ENCODE data around the gene SLC17A5.
"Not testable (repeated sequence)": the region's sequence is repeated elsewhere in the genome, so short reads cannot be mapped to it uniquely, and the experiment has no call there.

The SLC17A5 gene

DNA sequence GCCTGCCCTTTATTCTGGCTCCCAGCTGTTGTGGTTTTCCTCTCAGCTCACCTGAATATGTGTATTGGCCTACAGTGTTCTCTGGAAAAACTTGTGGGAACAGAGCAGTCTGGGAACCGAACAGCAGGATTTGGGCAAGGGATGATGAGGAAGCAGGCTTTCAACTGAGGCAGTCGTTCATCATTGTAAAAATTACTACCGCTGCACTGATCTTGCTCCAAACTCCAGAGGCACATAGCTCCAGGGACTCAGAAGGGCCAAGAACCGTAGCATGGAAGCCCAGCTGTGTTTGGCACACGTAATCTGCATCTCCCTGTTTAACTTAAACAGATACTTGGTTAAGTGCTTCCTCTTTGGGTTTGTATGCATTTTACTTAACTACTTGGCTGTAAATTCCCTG lies 84.7 kb downstream of the SLC17A5 start:
- in situ Hi-C loops (cut with MboI; ENCODE audit: low sequenced_read_pairs, unreplicated experiment) = no loop called here
- TF ChIP-seq, protein P1, sequence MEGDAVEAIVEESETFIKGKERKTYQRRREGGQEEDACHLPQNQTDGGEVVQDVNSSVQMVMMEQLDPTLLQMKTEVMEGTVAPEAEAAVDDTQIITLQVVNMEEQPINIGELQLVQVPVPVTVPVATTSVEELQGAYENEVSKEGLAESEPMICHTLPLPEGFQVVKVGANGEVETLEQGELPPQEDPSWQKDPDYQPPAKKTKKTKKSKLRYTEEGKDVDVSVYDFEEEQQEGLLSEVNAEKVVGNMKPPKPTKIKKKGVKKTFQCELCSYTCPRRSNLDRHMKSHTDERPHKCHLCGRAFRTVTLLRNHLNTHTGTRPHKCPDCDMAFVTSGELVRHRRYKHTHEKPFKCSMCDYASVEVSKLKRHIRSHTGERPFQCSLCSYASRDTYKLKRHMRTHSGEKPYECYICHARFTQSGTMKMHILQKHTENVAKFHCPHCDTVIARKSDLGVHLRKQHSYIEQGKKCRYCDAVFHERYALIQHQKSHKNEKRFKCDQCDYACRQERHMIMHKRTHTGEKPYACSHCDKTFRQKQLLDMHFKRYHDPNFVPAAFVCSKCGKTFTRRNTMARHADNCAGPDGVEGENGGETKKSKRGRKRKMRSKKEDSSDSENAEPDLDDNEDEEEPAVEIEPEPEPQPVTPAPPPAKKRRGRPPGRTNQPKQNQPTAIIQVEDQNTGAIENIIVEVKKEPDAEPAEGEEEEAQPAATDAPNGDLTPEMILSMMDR (IDR thresholded peaks at IDR 0.05; ENCODE audit: borderline replicate concordance, control extremely low read depth, extremely low read depth, insufficient read depth, missing control alignments) = no peak
- no peak for DNase-seq (ENCODE audit: low spot score)

DNA sequence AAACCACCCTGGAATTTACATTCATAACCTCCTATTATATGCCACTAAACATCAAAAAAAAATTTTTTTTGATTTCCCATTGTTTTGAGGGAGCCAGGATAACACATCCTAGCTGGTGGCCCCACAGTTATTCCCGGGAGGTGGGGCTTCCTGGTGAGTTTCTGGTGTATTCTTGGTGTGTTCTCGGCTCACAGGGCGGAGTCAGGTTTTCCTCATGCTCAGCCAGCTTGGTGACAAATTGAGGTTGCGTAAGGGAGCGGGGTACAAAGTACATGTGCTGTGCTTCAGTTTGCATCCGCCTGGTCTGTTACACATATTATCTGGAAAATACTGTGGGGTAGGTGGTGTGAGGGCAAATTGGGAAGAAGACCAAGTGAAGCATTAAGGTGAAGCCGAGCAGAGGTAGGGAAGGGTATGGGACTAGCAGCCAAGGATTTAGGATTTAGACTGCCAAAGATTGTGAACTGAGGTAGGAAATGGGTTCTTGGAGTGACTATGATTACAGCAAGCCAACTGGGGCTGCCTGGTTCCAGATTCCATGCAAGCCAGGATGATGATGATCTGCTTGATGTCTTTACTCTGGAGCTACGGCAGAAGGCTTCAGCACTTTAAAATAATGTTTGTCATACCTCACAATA lies 86.7 kb downstream of the SLC17A5 start:
- in situ Hi-C loops (cut with MboI; ENCODE audit: low sequenced_read_pairs, unreplicated experiment) = no loop called here
- TF ChIP-seq, protein P1 (IDR thresholded peaks at IDR 0.05; ENCODE audit: borderline replicate concordance, control extremely low read depth, extremely low read depth, insufficient read depth, missing control alignments) = no peak
- DNase-seq (ENCODE audit: low spot score) = no peak

DNA sequence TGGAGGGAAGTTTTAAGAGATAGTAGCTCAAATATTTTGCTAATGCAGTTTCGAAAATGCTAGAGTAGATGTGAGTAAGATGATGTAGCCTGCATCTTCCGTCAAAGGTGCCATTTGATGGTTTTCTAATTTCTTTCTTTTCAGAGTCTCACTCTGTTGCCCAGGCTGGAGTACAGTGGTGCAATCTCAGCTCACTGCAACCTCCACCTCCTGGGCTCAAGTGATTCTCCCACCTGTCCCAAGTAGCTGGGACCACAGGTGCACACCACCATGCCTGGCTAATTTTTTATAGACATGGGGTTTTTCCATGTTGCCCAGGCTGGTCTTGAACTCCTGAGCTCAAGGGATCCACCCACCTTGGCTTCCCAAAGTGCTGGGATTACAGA lies 87.3 kb downstream of the SLC17A5 start:
- in situ Hi-C loops (cut with MboI; ENCODE audit: low sequenced_read_pairs, unreplicated experiment); DNase-seq (ENCODE audit: low spot score): not testable (repeated sequence)

DNA sequence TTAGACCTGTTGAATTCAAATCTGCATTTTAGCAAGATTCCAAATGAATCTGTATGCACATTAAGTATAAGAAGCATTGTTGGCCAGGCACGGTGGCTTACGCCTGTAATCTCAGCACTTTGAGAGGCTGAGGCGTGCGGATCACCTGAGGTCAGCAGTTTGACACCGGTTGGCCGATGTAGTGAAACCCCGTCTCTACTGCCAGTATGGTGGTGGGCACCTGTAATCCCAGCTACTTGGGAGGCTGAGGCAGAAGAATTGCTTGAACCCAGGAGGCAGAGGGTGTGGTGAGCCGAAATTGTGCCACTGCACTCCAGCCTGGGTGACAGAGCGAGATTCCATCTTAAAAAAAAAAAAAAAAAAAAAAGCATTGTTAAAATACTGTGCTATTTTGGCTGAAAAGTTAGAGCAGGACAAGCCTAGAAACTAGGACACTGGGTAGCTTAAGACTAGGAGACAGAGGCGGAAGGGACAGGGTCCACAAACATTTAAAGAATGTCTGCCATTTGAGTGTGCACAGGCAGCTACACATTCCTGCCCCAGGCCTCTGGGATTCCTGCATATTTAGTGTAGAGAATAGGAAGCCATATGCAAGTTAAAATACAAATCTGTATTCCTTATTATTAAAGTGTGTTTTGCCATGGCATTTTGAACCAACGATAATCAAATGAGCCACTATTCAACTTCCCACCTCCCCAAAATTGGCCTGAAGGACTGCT lies 87.9 kb downstream of the SLC17A5 start:
- TF ChIP-seq, protein P1 (IDR thresholded peaks at IDR 0.05; ENCODE audit: borderline replicate concordance, control extremely low read depth, extremely low read depth, insufficient read depth, missing control alignments) = no peak
- DNase-seq (ENCODE audit: low spot score) = no peak
- in situ Hi-C loops (cut with MboI; ENCODE audit: low sequenced_read_pairs, unreplicated experiment) = no loop called here

DNA sequence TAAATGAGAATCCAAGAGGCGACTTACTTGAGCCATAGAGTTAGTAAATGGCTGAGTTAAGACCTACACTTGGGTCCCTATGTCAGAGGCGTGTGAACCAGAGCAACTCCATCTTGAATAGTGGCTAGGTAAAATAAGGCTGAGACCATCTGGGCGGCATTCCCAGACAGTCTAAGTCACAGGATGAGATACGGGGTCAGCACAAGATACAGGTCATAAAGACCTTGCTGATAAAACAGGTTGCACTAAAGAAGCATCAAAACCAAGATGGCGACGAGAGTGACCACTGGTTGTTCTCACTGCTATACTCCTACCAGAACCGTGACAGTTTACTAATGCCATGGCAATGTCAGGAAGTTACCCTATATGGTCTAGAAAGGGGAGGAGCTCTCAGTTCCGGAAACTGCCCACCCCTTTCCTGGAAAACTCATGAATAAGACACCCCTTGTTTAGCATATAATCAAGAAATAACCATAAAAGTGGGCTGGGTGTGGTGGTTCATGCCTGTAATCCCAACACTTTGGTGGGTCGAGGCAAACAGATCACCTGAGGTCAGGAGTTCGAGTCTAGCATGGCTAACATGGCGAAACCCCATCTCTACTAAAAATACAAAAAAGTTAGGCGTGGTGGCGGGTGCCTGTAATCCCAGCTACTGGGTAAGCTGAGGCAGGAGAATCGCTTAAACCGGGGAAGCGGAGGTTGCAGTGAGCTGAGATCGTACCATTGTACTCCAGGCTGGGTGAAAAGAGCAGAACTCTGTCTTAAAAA lies 89.0 kb downstream of the SLC17A5 start:
- in situ Hi-C loops (cut with MboI; ENCODE audit: low sequenced_read_pairs, unreplicated experiment) = no loop called here
- DNase-seq (ENCODE audit: low spot score) = no peak
- TF ChIP-seq, protein P1 (IDR thresholded peaks at IDR 0.05; ENCODE audit: borderline replicate concordance, control extremely low read depth, extremely low read depth, insufficient read depth, missing control alignments) = no peak

DNA sequence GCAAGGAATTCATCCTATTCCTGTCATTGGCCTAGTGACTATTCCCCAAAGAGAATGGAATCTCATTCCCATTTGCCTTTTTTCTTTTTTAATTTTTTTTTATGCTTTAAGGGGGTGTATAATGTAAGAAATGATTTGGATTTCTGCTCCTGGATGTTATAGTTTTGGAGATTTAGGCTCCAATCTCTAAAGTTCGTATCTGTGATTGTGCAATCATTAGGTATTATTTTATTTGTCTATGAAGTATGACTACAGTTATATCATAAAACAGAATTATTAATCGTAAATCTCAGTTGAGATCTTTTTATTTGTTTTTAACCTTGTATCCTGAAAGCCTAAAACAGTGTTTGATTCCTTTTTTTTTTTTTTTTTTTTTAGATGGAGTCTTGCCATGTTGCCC lies 91.2 kb downstream of the SLC17A5 start:
- no peak for DNase-seq (ENCODE audit: low spot score)
- in situ Hi-C loops (cut with MboI; ENCODE audit: low sequenced_read_pairs, unreplicated experiment) = no loop called here
- TF ChIP-seq, protein P1 (IDR thresholded peaks at IDR 0.05; ENCODE audit: borderline replicate concordance, control extremely low read depth, extremely low read depth, insufficient read depth, missing control alignments) = no peak
